NB4 (cell line): ENCODE measurements around the gene SMPD1.

ENCODE experiments used
- DNase-seq: peaks from one replicate; pipeline ENCODE4 v3.0.0; 2010; ENCODE audit warnings: low read depth
- H3K4me3 ChIP-seq: one replicate; pipeline ENCODE4 v1.5.1; 2011; ENCODE audit warnings: mild to moderate bottlenecking, low read depth, low read length, moderate library complexity
- MYC ChIP-seq: IDR thresholded peaks from 2 replicates; pipeline ENCODE4 v1.6.1; 2011; ENCODE audit warnings: low read depth, low read length
- POLR2A ChIP-seq: IDR thresholded peaks from 2 replicates; pipeline ENCODE4 v1.6.1; 2011; ENCODE audit warnings: mild to moderate bottlenecking; ENCODE audit not compliant: insufficient read length; ENCODE audit errors: extremely low read depth
- TF ChIP-seq, protein P1 (sequence below): IDR thresholded peaks from 2 replicates; pipeline ENCODE4 v1.6.1; 2011; ENCODE audit warnings: low read depth, low read length
- TF ChIP-seq, protein P2 (sequence below): IDR thresholded peaks from one replicate; pipeline ENCODE4 v1.5.1; 2012; ENCODE audit warnings: low read depth, low read length

Gene SMPD1

DNA sequence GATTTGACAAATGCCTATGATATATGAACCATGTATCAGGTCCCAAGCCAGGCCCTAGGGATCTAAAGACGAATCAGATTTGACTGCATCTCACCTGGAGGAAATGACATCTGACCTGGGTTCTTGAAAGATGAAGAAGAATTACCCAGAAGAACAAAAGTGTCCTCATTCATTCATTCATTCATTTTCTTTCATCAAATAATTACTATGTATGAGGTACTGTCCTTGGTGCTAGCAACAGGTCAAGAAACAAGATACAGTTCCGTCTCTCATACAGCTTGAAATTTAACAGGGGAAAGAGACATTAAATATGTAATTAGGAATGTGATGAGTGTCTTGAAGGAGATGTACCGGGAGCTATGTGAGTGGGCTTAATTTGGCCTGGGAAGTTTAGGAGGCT, 30.4 kb downstream of the SMPD1 start:
- DNase-seq, result no peak
- TF ChIP-seq, protein P1, sequence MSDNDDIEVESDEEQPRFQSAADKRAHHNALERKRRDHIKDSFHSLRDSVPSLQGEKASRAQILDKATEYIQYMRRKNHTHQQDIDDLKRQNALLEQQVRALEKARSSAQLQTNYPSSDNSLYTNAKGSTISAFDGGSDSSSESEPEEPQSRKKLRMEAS, result no peak
- TF ChIP-seq, protein P2, sequence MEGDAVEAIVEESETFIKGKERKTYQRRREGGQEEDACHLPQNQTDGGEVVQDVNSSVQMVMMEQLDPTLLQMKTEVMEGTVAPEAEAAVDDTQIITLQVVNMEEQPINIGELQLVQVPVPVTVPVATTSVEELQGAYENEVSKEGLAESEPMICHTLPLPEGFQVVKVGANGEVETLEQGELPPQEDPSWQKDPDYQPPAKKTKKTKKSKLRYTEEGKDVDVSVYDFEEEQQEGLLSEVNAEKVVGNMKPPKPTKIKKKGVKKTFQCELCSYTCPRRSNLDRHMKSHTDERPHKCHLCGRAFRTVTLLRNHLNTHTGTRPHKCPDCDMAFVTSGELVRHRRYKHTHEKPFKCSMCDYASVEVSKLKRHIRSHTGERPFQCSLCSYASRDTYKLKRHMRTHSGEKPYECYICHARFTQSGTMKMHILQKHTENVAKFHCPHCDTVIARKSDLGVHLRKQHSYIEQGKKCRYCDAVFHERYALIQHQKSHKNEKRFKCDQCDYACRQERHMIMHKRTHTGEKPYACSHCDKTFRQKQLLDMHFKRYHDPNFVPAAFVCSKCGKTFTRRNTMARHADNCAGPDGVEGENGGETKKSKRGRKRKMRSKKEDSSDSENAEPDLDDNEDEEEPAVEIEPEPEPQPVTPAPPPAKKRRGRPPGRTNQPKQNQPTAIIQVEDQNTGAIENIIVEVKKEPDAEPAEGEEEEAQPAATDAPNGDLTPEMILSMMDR, result no peak
- TF ChIP-seq MYC (no peak), POLR2A (no peak)
- H3K4me3 ChIP-seq, result no peak overlapping the region

DNA sequence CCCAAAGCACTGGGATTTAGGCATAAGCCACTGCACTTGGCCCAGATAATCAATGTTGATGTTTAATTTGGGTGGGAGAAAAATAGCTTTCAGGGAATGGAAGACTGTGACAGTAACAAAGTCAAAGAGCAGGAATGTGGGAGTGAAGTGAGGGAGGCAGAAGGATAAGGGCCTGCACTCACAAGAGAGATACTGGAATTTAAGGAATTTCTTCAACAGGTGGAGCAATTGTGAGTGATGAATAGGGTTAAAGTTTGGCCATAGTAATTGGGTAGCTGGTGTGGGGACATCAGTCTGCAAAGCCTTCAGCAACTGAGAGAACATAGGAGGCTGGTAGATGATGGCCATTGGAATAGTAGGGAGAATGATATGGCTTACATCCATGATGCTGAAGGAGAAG, 37.2 kb downstream of the SMPD1 start:
- TF ChIP-seq, protein P2, result no peak
- TF ChIP-seq POLR2A (no peak), MYC (no peak)
- TF ChIP-seq, protein P1, result no peak
- no peak overlapping the region for H3K4me3 ChIP-seq
- no peak for DNase-seq

DNA sequence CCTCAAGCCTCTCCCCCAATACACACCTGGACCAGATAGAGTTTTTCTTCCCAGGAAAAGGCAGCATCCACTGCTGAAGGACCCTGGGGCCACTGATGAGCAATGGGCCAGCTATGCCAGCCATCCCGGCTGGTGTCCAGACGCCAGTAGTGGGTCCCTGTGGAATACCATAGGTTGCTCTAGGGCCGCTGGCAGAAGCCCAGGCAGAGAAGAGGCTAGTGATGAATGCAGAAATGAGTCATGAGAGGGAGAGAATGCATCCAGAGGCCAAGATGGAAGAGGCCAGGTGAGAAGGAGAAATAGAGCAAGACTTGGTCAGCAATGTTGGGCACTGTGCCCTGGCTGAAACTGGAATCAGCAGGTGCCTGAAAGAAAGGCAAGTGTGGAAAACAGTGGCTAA, 41.6 kb downstream of the SMPD1 start:
- no peak for DNase-seq
- TF ChIP-seq, protein P2, result no peak
- TF ChIP-seq POLR2A (no peak), MYC (no peak)
- TF ChIP-seq, protein P1, result no peak
- H3K4me3 ChIP-seq, result no peak overlapping the region

DNA sequence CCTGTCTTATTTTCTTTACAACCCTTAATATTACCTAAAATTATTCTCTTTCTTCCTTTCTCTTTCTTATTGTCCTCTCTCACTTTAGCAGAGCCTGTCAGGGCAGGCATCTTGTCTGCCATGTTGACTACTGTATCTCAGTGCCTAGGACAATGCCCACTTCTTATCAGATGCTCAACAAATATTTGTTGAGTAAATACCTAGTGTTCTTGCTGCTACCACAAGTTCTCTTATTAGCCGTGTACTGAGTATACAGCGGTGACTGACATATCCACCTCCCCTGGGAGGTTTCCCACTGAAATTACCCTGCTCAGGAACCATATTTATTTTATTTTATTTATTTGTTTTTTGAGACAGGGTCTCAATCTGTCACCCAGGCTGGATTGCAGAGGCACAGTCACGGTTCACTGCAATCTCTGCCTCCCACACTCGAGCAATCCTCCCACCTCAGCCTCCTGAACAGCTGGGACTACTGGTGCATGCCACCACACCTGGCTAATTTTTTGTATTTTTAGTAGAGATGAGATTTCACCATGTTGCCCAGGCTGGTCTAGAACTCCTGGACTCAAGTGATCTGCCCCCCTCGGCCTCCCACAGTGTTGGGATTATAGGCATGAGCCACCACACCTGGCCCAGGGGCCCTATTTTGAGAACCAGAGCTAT, 43.9 kb downstream of the SMPD1 start:
- no peak for DNase-seq
- TF ChIP-seq, protein P2, result no peak
- TF ChIP-seq, protein P1, result no peak
- TF ChIP-seq POLR2A (no peak), MYC (no peak)
- H3K4me3 ChIP-seq, result no peak overlapping the region

DNA sequence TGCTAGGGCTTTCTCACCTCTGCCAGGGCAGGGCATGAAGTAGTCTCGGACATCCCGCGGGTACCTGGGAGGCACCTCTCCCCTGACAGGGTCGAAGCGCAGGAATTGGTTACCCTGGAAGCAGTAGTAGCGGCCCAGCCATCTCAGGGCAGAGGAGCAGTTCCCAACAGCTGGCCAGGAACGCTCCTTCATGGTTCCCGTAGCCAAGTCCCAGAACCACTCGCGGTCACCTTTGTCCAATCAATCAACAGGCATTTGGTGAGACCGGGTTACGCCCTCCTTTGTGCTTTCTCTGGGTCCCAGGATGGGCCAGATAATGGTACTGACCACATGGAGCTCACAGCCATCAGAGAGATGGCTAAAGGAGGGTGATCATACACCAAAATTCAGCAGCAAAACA, 47.1 kb downstream of the SMPD1 start:
- DNase-seq, result no peak
- TF ChIP-seq POLR2A, result no peak
- TF ChIP-seq, protein P1, result no peak
- TF ChIP-seq, protein P2, result no peak
- TF ChIP-seq MYC, result no peak
- H3K4me3 ChIP-seq, result no peak overlapping the region

DNA sequence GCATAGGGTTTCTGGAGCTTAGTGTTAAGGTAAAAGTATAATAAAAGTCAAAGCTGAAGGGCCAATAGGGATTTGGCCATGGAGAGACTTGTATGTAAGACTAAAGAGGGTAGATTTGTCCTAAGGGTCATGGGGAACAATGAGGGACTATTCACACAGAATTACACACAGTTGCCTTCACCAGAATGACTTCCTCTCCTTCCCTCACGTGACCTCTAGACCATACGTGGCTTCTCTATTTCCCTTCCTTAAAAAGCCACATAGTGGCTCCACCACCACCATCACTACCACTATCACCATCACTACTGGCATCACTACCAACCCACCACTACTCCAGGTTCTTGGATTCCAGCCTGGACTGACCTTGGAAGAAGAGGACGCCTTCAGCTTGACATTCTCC, 47.7 kb downstream of the SMPD1 start:
- no peak overlapping the region for H3K4me3 ChIP-seq
- TF ChIP-seq, protein P1, result peak; percentile 78
- TF ChIP-seq, protein P2, result no peak
- TF ChIP-seq MYC, result no peak
- peak; percentile 33 for DNase-seq
